WTC11 (cell line): ENCODE measurements around the gene NAV2.

Experiments
- CREB1 ChIP-seq: sonication (generic); formaldehyde crosslinking; IDR thresholded peaks from 2 replicates; pipeline ENCODE4 v1.8.0; 2023; ENCODE audit warnings: mild to moderate bottlenecking, missing genetic modification reagents
- TF ChIP-seq, protein P1 (sequence below): fragments of 200-600 bp; IDR thresholded peaks from 2 replicates; pipeline ENCODE4 v1.8.0; 2022; ENCODE audit warnings: antibody characterized with exemption
- TF ChIP-seq, protein P2 (sequence below): sonication (generic); formaldehyde crosslinking; IDR thresholded peaks from 2 replicates; pipeline ENCODE4 v1.8.0; 2022; ENCODE audit warnings: mild to moderate bottlenecking, missing genetic modification reagents

DNA sequence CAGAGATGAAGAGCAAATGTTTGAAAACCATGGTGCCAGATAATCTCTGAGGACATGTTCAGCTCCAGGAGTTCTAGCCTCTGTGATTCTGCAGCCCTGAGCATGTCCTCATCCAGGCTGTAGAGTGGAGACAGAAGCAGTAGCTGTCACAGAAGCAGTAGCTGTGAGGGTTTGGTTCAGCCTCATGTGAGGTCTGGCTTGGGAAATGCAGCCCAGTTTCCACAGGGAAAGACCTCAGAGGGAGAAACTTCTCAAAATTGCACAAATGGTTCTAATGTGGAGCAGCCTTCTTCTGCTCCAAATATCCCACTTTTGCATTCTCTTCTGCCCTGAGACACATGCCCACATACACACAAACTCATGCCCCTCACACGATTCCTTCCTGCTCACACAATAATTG, 399.2 kb downstream of the NAV2 start:
- TF ChIP-seq CREB1 (CRISPR knock-in tag) = no peak
- TF ChIP-seq, protein P1, sequence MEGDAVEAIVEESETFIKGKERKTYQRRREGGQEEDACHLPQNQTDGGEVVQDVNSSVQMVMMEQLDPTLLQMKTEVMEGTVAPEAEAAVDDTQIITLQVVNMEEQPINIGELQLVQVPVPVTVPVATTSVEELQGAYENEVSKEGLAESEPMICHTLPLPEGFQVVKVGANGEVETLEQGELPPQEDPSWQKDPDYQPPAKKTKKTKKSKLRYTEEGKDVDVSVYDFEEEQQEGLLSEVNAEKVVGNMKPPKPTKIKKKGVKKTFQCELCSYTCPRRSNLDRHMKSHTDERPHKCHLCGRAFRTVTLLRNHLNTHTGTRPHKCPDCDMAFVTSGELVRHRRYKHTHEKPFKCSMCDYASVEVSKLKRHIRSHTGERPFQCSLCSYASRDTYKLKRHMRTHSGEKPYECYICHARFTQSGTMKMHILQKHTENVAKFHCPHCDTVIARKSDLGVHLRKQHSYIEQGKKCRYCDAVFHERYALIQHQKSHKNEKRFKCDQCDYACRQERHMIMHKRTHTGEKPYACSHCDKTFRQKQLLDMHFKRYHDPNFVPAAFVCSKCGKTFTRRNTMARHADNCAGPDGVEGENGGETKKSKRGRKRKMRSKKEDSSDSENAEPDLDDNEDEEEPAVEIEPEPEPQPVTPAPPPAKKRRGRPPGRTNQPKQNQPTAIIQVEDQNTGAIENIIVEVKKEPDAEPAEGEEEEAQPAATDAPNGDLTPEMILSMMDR = no peak
- TF ChIP-seq, protein P2, sequence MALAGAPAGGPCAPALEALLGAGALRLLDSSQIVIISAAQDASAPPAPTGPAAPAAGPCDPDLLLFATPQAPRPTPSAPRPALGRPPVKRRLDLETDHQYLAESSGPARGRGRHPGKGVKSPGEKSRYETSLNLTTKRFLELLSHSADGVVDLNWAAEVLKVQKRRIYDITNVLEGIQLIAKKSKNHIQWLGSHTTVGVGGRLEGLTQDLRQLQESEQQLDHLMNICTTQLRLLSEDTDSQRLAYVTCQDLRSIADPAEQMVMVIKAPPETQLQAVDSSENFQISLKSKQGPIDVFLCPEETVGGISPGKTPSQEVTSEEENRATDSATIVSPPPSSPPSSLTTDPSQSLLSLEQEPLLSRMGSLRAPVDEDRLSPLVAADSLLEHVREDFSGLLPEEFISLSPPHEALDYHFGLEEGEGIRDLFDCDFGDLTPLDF (CRISPR knock-in tag) = no peak
